GM18505 (cell line): ENCODE data around the gene TMEM82.
A peak's percentile ranks its signal among the peaks of the same experiment; 100 is the strongest.
"Not testable (repeated sequence)": the region's sequence is repeated elsewhere in the genome, so short reads cannot be mapped to it uniquely, and the experiment has no call there.

Experiments
- ATAC-seq: cut with Tn5 transposase; IDR thresholded peaks from one replicate; pipeline ENCODE4 v1.9.1; 2021; ENCODE audit not compliant: unreplicated experiment
- POLR2A ChIP-seq: IDR thresholded peaks from 4 replicates; pipeline ENCODE4 v1.6.1; 2011; ENCODE audit warnings: borderline replicate concordance; ENCODE audit not compliant: insufficient read depth, insufficient read length; ENCODE audit errors: extremely low read depth

The TMEM82 gene

GRCh38 chr1:15742339-15742801 is at the start of gene TMEM82:
Gene TMEM82 (plus strand): TSS chr1:15742499. CDS start chr1:15742560, 61 bp downstream.
- TF ChIP-seq POLR2A: no peak
- ATAC-seq: no peak

- TF ChIP-seq POLR2A: no peak
- ATAC-seq: no peak
These were observed 48.9 kb upstream of the TMEM82 start for GRCh38 chr1:15693371-15693770.

GRCh38 chr1:15696956-15697521 is 45.3 kb upstream of the TMEM82 start:
- peak; percentile 86 for ATAC-seq
- peak; percentile 69 for TF ChIP-seq POLR2A

GRCh38 chr1:15698201-15698600 is 44.1 kb upstream of the TMEM82 start:
- TF ChIP-seq POLR2A: no peak
- ATAC-seq: no peak

GRCh38 chr1:15699321-15699720 is 43.0 kb upstream of the TMEM82 start:
- ATAC-seq: not testable (repeated sequence)

GRCh38 chr1:15700508-15700907 is 41.8 kb upstream of the TMEM82 start:
- no peak for TF ChIP-seq POLR2A
- ATAC-seq: no peak

GRCh38 chr1:15701784-15702183 is 40.5 kb upstream of the TMEM82 start:
- ATAC-seq: no peak
- TF ChIP-seq POLR2A: no peak

- no peak for ATAC-seq
- no peak for TF ChIP-seq POLR2A
These were observed 39.4 kb upstream of the TMEM82 start for GRCh38 chr1:15702722-15703550.

- no peak for ATAC-seq
- no peak for TF ChIP-seq POLR2A
These were observed 38.7 kb upstream of the TMEM82 start for GRCh38 chr1:15703562-15703961.

GRCh38 chr1:15704526-15705183 is 37.6 kb upstream of the TMEM82 start:
- no peak for TF ChIP-seq POLR2A
- ATAC-seq: no peak

- no peak for ATAC-seq
- no peak for TF ChIP-seq POLR2A
These were observed 37.1 kb upstream of the TMEM82 start for GRCh38 chr1:15705184-15705566.

GRCh38 chr1:15706751-15707150 is 35.5 kb upstream of the TMEM82 start:
- no peak for ATAC-seq
- no peak for TF ChIP-seq POLR2A

GRCh38 chr1:15707239-15707925 is 34.9 kb upstream of the TMEM82 start:
- no peak for ATAC-seq
- TF ChIP-seq POLR2A: no peak
